GM21447 (cell line): ENCODE results near the gene SYPL2.
A peak's percentile ranks its signal among the peaks of the same experiment; 100 is the strongest.
"Not testable (repeated sequence)": the region's sequence is repeated elsewhere in the genome, so short reads cannot be mapped to it uniquely, and the experiment has no call there.

Experiments
- ATAC-seq: cut with Tn5 transposase; IDR thresholded peaks from one replicate; pipeline ENCODE4 v1.9.1; 2021; ENCODE audit not compliant: unreplicated experiment

SYPL2 gene

DNA sequence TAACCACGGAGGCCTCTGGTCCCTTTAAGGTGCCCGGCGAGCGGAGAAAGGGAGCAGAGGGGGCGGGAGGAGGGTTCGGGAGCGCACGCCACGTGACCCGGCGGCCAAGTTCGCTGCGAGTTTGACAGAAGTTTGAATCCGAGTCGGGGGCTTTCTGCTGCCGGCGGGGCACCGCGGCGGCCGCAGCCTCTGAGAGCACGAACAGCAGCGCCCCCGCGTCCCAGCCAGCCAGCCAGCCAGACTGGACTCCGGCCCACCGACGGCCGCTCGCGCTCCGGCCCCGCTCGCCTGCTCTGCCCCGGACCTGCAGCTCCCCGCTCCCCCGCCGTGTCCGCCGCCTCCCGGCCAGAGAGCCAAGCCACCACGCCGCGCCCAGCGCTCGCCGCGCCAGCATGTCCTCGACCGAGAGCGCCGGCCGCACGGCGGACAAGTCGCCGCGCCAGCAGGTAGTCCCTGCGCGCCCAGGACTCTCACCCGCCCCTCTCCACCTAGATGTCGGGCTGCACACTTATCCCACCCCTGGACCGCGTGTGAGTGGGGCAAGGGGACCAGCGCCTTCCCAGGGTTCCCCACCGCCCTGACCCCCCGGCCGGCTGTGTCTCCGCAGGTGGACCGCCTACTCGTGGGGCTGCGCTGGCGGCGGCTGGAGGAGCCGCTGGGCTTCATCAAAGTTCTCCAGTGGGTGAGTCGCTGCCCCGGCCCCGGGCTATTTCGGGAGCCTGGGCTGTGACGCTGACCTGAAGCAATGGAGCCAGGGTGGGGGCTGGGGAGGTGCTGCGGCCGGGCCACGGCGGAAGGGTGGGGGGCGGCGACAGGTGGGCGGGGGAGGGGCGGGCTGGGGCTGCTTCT is at the start of gene SYPL2:
TSS of gene SYPL2 (plus strand) at position 95 of the 849 bp plus-strand sequence. CDS start at position 393, 298 bp downstream.
- ATAC-seq = no peak

DNA sequence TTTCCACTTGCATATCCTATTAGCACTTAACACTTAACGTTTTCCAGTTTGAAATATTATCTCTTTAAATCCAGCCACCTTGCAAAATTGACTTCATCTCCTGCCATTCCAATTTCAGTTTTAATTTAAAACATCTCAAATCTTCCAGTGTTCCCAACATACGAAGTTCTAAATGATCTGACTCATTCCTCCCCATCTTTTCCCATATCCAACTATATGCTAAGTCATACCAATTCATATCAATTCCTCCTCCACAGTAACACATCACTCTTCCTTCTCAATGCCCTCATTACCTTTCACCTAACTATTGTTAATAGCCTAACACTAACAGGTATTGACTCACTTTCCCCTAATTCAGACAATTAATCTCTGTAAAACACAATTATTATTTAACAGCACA is 42.8 kb upstream of the SYPL2 start:
- ATAC-seq = no peak

DNA sequence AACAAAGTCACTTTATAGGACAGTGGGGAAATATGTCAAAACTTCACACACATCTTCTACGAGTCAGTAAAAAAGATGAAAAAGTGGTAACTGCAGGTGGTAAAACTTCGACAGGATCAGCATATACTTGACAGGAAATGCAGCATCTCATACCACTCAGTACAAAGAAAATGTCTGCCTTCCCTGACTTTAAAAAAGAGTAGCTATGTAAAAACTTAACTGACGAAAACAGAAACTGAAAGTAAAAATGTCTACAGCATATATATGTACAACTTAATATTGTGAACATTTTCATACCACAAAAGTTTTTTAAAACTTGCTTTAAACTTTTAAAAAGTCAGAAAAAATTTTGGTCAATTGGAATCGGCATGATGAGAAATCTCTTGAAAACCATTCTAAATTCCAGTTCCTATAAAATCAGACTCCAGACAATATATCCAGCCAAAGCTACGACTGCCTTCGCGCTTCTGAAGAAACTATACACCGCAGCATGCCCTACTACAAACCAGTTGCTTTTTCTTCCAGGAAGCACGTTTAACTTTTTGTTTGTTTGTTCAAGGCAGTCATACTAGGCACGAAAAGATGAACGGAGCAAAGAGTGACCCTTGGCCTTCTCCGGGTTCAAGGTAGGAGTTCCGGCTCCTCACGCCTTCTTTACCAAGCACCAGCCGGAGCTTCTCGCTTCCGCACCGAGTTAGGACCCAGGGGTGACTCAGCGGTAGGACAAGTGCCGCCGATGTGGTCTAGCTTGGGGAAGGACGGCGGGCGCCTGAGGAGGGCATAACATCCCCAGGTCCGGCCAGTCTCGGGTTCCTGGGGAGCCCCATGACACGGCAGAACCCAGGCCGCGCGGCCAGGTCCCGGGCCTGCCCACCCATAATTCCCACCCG is 40.7 kb upstream of the SYPL2 start:
- peak; percentile 27 for ATAC-seq

DNA sequence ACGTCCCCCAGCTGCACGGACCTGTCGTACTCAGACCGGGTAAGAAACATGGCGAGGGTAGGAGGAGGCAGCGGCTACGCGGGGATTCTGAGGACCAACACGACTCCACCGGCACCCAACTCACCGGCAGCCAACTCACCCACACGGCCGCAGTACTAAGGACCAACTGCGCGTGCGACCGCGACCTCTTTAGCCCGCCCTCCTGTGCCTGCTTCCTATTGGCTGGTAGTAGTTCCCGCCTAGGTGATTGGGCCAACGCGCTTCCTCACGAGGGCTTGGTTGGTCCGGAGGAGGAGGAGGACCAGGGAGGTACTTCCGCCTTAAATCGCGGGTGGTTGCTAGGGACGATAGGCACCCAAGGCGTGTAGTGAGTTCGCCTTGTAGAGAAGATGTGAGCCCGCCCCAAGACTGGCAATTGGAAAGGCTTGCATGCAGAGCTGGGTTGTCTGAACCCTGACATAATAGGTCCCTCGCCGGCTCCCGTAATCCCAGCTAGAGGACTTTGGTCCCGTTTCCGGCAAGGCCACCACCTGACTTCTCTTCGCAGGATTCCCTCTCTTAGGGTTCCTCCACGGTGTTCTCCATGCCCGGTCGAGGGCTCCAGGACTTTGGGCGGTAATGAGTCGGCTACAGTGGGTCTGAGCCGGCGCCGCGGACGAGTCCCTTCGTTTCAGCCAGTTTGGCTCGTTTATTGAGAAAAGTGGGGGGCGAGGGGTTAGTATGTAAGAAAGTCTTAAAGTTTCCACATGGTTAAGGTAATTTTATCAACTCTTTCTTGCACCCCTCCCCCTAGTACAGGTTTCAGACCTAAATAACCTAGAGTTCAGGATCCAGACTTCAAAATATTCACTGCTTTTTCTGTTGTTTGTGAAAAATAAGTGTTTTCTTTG is 39.8 kb upstream of the SYPL2 start, which contains the start of gene PSMA5:
TSS of gene PSMA5 (minus strand) at position 168 of the 890 bp plus-strand sequence. CDS start at position 50, 118 bp downstream.
- peak; percentile 98 for ATAC-seq

DNA sequence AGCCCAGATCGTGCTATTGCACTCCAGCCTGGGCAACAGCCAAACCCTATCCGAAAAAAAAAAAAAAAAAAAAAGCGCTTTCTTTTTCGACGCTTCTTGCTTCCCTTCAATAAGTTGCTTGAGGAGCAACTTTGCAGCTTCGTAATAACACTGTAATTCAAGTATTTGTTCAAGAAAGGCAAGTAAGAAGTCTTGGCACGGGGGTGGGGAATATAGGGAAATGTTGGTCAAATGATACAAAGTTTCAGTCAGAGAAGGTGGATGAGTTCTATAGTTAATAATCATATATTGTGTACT is 39.2 kb upstream of the SYPL2 start:
- no peak for ATAC-seq

DNA sequence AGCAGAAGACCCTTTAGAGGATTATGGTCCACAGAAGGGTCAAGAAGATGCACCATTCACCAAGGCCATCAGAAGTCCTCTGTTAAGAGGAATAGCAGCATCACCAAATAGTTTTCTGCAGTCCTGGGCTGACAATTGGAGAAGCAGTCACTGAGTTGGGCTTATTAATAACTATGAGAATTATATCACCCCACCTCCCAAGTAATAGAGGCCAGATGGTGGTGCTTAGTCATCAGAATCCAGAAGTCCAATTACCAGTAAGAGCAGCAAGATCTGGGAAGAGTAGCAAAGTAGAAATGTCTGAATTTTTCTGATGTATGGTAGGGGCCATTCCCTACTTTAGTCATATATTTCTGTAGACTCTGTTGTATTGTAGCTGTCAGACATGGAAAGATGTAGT is 34.0 kb upstream of the SYPL2 start:
- no peak for ATAC-seq

DNA sequence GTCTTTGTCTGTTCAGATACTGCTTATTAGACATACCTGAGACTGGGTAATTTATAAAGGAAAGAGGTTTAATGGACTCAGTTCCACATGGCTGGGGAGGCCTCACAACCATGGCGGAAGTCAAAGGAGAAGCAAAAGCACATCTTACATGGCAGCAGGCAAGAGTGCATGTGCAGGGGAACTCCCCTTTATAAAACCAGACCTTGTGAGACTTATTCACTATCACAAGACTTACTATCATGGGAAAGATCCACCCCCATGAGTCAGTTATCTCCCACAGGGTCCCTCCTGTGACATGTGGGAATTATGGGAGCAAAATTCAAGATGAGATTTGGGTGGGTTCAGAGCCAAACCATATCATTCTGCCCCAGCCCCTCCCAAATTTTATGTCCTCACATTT is 33.0 kb upstream of the SYPL2 start:
- no peak for ATAC-seq

DNA sequence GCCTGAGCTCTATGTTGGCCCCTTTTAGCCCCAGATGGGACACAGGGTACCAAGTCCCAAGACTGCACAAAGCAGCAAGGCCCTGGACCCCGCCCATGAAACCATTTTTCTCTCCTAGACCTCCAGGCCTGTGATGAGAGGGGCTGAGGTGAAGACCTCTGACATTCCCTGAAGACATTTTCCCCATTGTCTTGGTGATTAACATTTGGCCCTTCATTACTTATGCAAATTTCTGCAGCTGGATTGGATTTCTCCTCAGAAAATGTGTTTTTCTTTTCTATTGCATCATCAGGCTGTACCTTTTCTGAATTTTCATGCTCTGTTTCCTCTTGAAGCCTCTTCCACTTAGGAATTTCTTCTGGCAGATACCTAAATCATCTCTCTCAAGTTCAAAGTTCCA is 31.9 kb upstream of the SYPL2 start:
- no peak for ATAC-seq

DNA sequence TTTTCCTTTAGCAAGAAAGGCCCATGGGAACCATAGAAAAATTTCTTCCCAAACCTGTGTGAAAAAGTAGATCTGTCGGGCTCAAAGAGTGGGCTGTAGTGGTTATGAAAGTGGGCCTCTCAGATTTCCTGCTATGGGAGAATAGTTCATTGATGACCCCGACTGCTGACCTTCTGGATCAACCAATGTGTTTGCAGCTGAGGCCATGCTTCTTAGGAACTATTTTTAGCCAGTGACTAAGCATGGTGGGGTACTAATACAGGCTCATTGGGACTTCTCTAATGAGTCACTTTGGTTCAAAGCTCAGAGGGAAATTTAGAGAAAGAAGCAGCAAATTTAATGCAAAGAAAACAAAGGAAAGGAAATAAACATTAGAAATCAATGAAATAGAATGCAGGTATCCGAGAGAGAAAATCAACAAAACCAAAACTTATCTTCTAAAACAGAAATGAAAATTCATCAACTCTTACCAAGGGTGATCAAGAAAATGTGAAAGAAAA is 27.5 kb upstream of the SYPL2 start:
- ATAC-seq = no peak

DNA sequence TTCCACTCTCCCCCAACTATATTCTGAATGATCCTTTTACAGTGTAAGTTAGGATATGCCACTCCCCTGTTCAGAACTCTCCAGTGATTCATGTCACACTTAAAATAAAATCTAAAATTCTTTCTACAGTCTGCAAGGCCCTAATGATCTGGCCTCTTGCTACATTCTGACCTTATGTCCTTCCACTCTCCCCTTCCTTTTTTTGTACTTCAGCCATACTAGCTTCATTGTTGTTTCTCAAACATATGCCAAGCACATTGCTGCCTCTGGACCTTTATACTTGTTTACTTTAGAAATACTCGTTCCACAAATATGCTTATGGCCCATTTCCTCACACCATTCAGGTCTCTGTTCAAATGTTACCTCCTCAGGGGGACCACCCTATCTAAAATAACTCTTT is 25.3 kb upstream of the SYPL2 start:
- no peak for ATAC-seq

DNA sequence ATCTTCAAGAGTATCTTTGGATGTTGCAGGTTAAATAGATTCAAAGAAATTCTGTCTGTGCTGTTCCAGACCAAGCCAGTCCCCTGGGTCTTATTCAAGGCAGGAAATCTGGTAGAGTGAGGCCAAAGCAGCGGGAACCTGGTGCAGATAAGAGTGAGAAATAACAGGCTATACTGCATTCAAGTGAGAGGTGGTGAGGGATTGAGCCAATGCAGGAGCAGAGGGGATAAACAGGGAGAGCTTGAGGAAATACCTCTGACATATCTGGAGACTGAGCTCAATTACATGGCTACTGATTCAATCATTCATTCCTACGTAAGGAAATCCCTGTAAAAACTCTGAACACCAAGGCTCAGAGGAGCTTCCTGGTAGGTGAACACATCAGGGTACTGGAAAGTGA is 22.9 kb upstream of the SYPL2 start:
- no peak for ATAC-seq

DNA sequence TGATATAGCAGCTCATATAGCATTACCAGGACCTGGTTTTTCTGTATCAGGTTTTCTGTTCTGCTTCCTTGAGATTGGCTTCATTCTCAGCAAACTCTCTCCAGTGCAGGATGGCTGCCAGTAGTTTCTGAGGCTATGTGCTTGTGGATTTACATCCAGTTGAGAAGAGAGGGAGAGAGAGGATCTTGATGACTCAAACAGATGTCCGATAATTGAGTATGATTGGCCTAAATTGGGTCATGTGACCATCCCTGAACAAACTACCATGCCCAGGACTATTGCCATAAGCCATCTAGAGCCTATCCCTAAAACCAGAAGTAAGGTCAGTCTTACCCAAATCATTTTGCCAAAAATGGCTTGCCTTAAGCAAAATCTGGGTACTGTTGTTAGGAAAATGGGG is 22.0 kb upstream of the SYPL2 start:
- no peak for ATAC-seq

DNA sequence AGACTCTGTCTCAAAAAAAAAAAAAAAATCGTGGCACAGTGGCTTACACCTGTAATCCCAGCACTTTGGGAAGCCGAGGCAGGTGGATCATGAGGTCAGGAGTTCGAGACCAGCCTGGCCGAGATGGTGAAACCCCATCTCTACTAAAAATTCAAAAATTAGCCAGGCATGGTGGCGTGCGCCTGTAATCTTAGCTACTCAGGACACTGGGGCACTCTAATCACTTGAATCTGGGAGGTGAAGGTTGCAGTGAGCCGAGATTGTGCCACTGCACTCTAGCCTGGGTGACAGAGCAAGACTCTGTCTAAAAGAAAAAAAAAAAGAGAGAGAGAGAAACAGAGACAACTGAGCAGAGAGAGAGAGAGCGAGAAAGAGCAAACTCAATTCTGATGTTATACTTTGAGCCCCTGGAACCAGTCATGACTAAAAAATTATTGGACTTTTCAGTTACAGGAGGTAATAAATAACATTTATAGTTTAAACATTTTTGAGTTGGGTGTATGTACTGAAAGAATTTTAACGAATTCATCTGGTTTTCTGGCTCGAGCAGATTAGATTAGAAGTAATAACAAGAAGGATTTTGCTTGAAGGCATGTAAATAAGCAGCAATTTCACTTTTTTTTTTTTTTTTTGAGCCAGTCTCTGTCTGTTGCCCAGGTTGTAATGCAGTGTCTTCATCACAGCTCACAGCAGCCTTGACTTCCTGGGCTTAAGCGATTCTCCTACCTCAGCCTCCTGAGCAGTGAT is 20.2 kb upstream of the SYPL2 start:
- ATAC-seq = not testable (repeated sequence)

DNA sequence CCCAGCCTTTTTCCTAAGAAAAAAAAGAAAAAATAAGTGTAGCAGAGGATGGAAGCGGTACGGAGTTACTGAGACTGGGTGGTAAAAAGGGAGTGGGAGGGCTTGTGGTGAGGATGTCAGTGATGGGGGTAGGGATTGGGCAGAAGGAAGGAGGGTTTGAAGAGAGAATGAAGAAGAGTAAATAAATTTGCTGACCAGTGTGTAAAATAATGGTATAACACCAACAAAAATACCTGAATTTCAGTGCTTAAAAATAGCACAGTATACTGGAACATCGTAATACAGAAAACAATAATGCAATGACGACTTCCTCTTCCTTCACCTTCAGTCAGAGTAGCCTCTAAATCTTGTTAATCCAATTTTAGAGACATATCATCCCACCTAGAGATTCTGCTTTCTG is 18.8 kb upstream of the SYPL2 start:
- ATAC-seq = no peak

DNA sequence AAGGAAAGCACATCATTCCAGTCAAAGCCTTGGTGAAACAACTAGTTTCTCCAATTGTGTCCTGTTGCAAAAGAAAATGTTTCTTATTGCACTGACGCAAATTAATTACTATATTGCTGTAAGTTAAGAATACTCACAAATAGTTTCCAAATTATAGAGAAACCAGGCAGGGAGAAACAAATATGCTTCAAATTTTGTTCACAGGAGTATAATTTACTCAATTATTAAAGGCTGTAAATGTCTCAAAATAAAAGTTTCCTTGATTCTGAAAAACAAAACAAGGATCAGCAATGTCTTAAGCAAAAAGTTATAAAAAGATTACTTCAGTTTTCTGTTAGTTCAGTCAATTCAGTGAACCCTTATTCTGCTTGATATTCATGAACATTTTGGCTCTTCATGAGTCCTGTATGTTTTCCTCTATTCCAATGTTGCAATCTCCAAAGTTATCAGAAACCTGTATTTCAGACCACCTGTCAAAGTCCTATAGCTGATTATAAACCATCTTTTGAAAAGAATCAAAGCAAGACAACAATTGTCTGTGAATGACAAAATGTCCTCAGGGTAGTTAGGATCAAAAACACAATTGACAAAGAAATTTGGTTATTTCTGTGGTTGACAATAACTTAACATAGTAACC is 11.7 kb upstream of the SYPL2 start:
- ATAC-seq = no peak

DNA sequence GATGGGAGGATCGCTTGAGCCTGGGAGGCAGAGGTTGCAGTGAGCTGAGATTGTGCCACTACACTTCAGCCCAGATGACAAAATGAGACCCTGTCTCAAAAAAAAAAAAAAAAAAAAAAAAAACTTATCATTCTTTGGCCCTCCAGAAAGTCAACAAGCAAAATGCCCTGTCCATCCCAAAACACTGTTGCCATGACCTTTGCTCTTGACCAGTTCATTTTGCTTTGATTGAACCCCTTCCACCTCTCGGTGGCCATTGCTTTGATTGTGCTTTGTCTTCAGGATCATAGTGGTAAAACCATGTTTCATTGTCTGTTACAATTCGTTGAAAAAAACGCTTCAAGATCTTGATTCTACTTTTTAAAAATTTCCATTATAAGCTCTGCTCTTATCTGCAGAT is 8.5 kb upstream of the SYPL2 start:
- no peak for ATAC-seq

DNA sequence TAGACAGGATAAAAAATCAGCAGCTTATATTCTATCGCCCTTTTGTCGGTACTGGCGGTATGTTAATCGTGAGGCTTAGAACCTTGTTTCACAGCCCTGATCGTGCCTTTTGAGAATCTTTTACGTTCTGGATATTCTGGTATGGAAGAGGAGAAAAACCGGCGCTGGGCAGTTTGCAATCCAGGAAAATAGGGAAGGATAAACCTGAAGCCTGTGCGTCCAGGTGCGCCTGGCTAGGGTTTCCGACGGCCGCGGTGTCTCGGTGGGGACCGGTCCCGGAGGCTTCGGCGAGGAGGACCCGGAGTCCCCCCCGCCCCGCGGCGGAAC is 258 bp upstream of the SYPL2 start:
- ATAC-seq = no peak

DNA sequence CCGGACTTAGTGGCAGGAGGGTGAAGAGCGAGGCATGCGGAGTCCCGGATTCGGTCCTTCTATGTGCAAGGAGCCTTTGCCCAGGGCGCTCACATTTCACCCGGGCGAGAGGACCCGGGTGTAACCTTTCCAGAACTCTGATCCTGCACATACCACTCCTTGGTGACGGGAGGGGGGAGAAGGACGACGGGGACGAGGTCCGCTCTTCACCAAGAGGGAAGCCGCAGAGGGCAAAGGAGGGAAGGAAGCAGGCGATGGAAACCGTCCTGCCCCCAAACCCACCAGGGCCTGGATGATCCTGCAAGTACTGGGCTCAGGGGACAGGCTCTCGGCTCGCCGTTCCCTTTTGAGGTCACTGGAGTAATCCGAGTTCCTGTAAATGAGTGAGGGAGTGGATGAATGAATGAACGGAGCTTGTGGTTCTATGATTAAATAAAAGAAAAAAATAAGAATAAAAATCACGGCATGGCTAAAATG is 993 bp downstream of the SYPL2 start:
- ATAC-seq = no peak

DNA sequence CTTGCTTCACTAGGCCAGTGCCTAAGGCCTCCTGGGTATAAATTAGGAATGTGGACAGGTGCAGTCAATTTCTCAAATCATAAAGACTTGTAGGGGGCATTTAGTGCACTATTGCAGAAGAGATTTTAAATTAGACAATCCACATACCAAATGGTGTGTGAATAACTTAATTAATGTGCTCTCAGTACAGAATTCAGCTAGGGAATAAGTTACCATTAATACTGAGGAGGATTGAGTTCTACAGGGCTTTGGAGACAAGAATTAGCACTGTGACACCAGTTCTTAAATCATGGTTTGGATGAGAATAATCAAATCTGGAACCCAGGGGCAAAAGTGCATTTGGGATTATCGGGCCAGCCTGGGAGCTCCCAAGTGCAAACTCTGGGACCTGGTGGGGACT is 1.7 kb downstream of the SYPL2 start:
- ATAC-seq = no peak

DNA sequence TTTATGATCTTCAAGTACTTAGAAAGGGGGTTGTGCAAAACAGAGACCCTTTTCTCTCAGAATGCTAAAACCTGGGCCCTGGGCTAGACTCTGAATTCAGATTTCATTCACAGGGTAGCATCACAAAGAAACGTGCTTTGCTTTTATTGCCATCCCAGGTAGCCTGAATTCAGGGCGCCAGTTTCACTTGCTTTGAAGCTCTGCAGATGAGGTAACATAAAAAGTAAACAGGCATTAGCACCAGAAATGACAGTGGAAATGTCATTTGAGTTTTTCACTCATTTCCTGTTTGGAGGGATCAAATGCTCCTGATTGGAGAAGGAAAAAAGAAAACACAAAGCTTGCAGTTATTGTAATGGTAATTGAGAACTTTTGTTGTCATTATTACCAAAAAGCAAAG is 2.6 kb downstream of the SYPL2 start:
- no peak for ATAC-seq
